ENCODE results near the gene CEMIP. TPM values are rescaled to one million over a fixed set of nuclear protein-coding genes. Genes with fewer than 3 reads are reported as not detected.

CEMIP gene
- total RNA-seq, 2 experiments from 2014 or later: not detected

Small RNA genes lying within 50 kb of the gene (microRNA-seq; reads per million reads assigned to microRNA genes)
- gene MIR4514 (ENCODE audit: borderline microRNAs expressed, borderline replicate concordance): not detected
- not detected for gene MIR549A (ENCODE audit: borderline microRNAs expressed, borderline replicate concordance)

Other genes with a start within 250 kb of the CEMIP start
- 1 to 10 TPM; 6.5 to 7.3 TPM for gene ABHD17C, start 84.1 kb upstream of the CEMIP start, total RNA-seq
- gene MESD, start 210.4 kb downstream of the CEMIP start, total RNA-seq: 10 to 100 TPM; 12.5 to 15.1 TPM
- gene TLNRD1, start 221.6 kb downstream of the CEMIP start, total RNA-seq: 10 to 100 TPM; 15.9 to 16.6 TPM

All from activated naive CD4-positive, alpha-beta T cell treated with anti-CD3 and anti-CD28 coated beads for 36 hours (primary cell).